ENCODE measurements around the gene MET. TPM values are rescaled to one million over a fixed set of nuclear protein-coding genes. Genes with fewer than 3 reads are reported as not detected.
A peak's percentile ranks its signal among the peaks of the same experiment; 100 is the strongest.

MET gene
- total RNA-seq, 2 donors from 2014 or later, result 0.18 TPM; not detected in 1

GRCh38 chr7:116837586-116837985, 165.6 kb downstream of the MET start:
- no peaks in the 10 kb centered on the region for H3K9me3 ChIP-seq (ENCODE audit: control insufficient read depth, low read length, poor library complexity, severe bottlenecking)
- Mint-ChIP-seq H3K4me1 (no peaks in the 10 kb centered on the region), H3K4me3 (no peak overlapping the region), H3K27me3 (peaks cover 43% of the 10 kb centered on the region), H3K27ac (no peak overlapping the region), H3K36me3 (ENCODE audit: low read depth) (no peaks in the 10 kb centered on the region)
- ATAC-seq (no peak), DNase-seq (no peak)

- Mint-ChIP-seq H3K36me3 (ENCODE audit: low read depth) (no peaks in the 10 kb centered on the region), H3K4me3 (no peak overlapping the region), H3K27me3 (peaks cover 47% of the 10 kb centered on the region), H3K4me1 (peaks cover 9% of the 10 kb centered on the region), H3K27ac (no peak overlapping the region)
- no peak for ATAC-seq
- no peaks in the 10 kb centered on the region for H3K9me3 ChIP-seq (ENCODE audit: control insufficient read depth, low read length, poor library complexity, severe bottlenecking)
- no peak for DNase-seq
Observed at GRCh38 chr7:116840256-116840655, 168.3 kb downstream of the MET start.

- ATAC-seq (no peak), DNase-seq (no peak)
- H3K9me3 ChIP-seq (ENCODE audit: control insufficient read depth, low read length, poor library complexity, severe bottlenecking), result no peaks in the 10 kb centered on the region
- Mint-ChIP-seq H3K4me1 (peaks cover 9% of the 10 kb centered on the region), H3K27ac (no peak overlapping the region), H3K4me3 (no peak overlapping the region), H3K27me3 (peaks cover 44% of the 10 kb centered on the region), H3K36me3 (ENCODE audit: low read depth) (peaks cover 2% of the 10 kb centered on the region)
Observed at GRCh38 chr7:116842371-116842770, 170.4 kb downstream of the MET start.

- peak overlapping the region; percentile 13 for H3K4me3 Mint-ChIP-seq
- ATAC-seq, result peak; percentile 33
- H3K9me3 ChIP-seq (ENCODE audit: control insufficient read depth, low read length, poor library complexity, severe bottlenecking), result no peaks in the 10 kb centered on the region
- no peak overlapping the region for H3K27ac Mint-ChIP-seq
- peaks cover 2% of the 10 kb centered on the region for H3K36me3 Mint-ChIP-seq (ENCODE audit: low read depth)
- no peak for DNase-seq
- peaks cover 44% of the 10 kb centered on the region for H3K27me3 Mint-ChIP-seq
- H3K4me1 Mint-ChIP-seq, result peaks cover 9% of the 10 kb centered on the region
Observed at GRCh38 chr7:116843378-116843777, 171.4 kb downstream of the MET start.

Other genes with a start within 250 kb of the MET start
- 1 to 10 TPM in 1 of 2 donors, under 1 TPM in 1; 0.32 to 3.1 TPM for gene CAV2, start 172.5 kb upstream of the MET start, total RNA-seq
- gene CAV1, start 147.2 kb upstream of the MET start, total RNA-seq, result under 1 TPM; 0.30 to 0.57 TPM
- 100 to 1,000 TPM in 1 of 2 donors, 10 to 100 TPM in 1; 81.0 to 135 TPM for gene CAPZA2, start 190.4 kb downstream of the MET start, total RNA-seq

Measured in T-helper 17 cell (primary cell).